Muscle layer of colon (tissue), 2 donors: Measurements from ENCODE around the gene ATPAF2.

Source experiments
- H3K27ac ChIP-seq: one replicate; pipeline ENCODE4 v1.7.0; 2013; ENCODE audit warnings: low read depth, mild to moderate bottlenecking, low read length, moderate library complexity
- H3K27me3 ChIP-seq, 2 donors: one replicate each; pipeline ENCODE4 v1.7.0; 2013; ENCODE audit warnings: low read length in 2 of 2, mild to moderate bottlenecking in 2 of 2; ENCODE audit not compliant: insufficient read depth in 2 of 2, control insufficient read depth in 1 of 2
- H3K36me3 ChIP-seq: one replicate; pipeline ENCODE4 v1.7.0; 2013; ENCODE audit warnings: mild to moderate bottlenecking, low read length; ENCODE audit not compliant: insufficient read depth
- H3K4me1 ChIP-seq: one replicate; pipeline ENCODE4 v1.7.0; 2013; ENCODE audit warnings: mild to moderate bottlenecking, low read length; ENCODE audit not compliant: insufficient read depth
- H3K4me3 ChIP-seq, 2 donors: one replicate each; pipeline ENCODE4 v1.7.0; 2013; ENCODE audit warnings: low read length in 2 of 2, low read depth in 1 of 2, mild to moderate bottlenecking in 1 of 2, moderate library complexity in 1 of 2
- H3K9ac ChIP-seq: one replicate; pipeline ENCODE4 v1.7.0; 2013; ENCODE audit warnings: low read length
- H3K9me3 ChIP-seq: one replicate; pipeline ENCODE4 v1.7.0; 2013; ENCODE audit warnings: mild to moderate bottlenecking, low read length
- donor health status: abdominal sarcoma.
- donor health status: Adenocarcinoma of cecum.

Gene ATPAF2

GRCh38 chr17:17981330-17981729, 57.6 kb downstream of the ATPAF2 start:
- Histone ChIP-seq H3K4me3 (no peak overlapping the region), H3K36me3 (no peaks in the 10 kb centered on the region), H3K27me3 (no peaks in the 10 kb centered on the region), H3K27ac (no peak overlapping the region), H3K9me3 (no peaks in the 10 kb centered on the region), H3K9ac (no peak overlapping the region), H3K4me1 (no peaks in the 10 kb centered on the region)

- Histone ChIP-seq H3K36me3 (no peaks in the 10 kb centered on the region), H3K9ac (no peak overlapping the region), H3K9me3 (no peaks in the 10 kb centered on the region), H3K4me3 (no peak overlapping the region), H3K27me3 (no peaks in the 10 kb centered on the region), H3K27ac (no peak overlapping the region), H3K4me1 (no peaks in the 10 kb centered on the region)
Measured at GRCh38 chr17:17979778-17980177, 59.2 kb downstream of the ATPAF2 start.

DNA sequence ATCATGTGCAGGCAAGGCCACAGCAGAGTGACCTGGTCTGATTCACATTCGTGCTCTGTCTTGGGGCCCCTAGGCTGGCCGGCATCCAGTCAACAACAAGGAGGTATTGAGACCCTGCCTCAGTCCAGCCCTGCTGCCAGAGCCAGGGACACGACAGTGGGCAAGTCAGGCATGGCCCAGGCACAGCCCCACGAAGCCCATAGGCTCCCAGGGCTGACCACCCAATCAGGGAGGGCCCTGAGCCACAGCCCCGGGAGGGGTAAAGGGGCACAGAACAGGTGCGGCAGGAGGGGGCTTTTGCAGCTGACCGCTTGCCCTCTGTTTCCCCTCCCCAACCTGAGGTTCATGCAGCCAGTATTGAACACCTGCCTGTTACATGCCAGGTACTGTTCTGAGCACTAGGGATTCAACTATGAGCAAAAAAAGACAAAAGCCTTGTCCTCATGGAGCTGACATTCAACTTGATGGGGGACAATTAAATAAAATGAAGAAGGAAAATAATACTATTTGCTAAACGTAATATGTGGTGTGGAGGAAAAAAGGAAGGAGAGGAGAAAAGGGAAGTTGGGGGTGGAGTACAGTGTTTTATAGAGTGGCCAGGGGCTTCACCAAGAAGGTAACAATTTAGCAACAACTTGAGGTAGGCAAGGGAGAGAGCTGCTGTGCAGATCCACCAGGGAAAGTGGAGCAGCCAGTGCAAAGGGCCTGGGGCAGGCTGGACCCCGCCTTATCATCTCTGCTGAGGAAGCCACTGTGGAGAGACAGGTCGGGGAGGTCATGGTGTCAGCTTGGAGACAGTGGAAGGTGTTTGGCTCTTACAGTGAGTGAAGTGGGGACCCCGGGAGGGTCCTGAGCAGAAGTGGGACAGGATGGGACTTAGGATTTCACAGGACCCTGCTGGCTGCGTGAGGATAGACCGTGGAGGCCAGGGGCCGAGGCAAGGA, 60.2 kb downstream of the ATPAF2 start:
- Histone ChIP-seq H3K36me3 (no peaks in the 10 kb centered on the region), H3K9ac (no peak overlapping the region), H3K4me3 (no peak overlapping the region), H3K4me1 (no peaks in the 10 kb centered on the region), H3K27ac (no peak overlapping the region), H3K9me3 (no peaks in the 10 kb centered on the region), H3K27me3 (no peaks in the 10 kb centered on the region)

GRCh38 chr17:17976931-17977570, 61.9 kb downstream of the ATPAF2 start:
- Histone ChIP-seq H3K27ac (no peak overlapping the region), H3K9me3 (no peaks in the 10 kb centered on the region)

GRCh38 chr17:17975436-17975835, 63.5 kb downstream of the ATPAF2 start:
- Histone ChIP-seq H3K4me1 (peaks cover 11% of the 10 kb centered on the region), H3K36me3 (no peaks in the 10 kb centered on the region), H3K9me3 (no peaks in the 10 kb centered on the region), H3K9ac (no peak overlapping the region), H3K27me3 (no peaks in the 10 kb centered on the region), H3K27ac (no peak overlapping the region), H3K4me3 (no peak overlapping the region)

More at GRCh38 chr17:17976931-17977570, 61.9 kb downstream of the ATPAF2 start:
- Histone ChIP-seq H3K4me3 (no peak overlapping the region), H3K9ac (no peak overlapping the region), H3K27me3 (no peaks in the 10 kb centered on the region), H3K36me3 (no peaks in the 10 kb centered on the region), H3K4me1 (no peaks in the 10 kb centered on the region)

GRCh38 chr17:17972952-17973254, 66.1 kb downstream of the ATPAF2 start:
- Histone ChIP-seq H3K36me3 (no peaks in the 10 kb centered on the region), H3K4me3 (peak overlapping the region; percentile 56 to 57), H3K27me3 (no peaks in the 10 kb centered on the region), H3K9ac (no peak overlapping the region), H3K27ac (peak overlapping the region; percentile 38), H3K9me3 (no peaks in the 10 kb centered on the region), H3K4me1 (peaks cover 14% of the 10 kb centered on the region)

- Histone ChIP-seq H3K9ac (peak within 1 kb of the TSS; percentile 76), H3K4me1 (peaks cover 14% of the 10 kb centered on the region), H3K27me3 (no peaks in the 10 kb centered on the region), H3K27ac (peak within 1 kb of the TSS; percentile 71), H3K9me3 (no peaks in the 10 kb centered on the region), H3K36me3 (no peaks in the 10 kb centered on the region), H3K4me3 (peak within 1 kb of the TSS; percentile 72 to 93)
Measured at GRCh38 chr17:17972126-17972951, 66.6 kb downstream of the ATPAF2 start, which contains the start of the genes DRC3 and TOM1L2. DRC3 (plus strand) TSS chr17:17972862; CDS start chr17:17977599, 4,737 bp downstream. TOM1L2 (minus strand) TSS chr17:17972400; CDS start chr17:17972313, 87 bp downstream.

DNA sequence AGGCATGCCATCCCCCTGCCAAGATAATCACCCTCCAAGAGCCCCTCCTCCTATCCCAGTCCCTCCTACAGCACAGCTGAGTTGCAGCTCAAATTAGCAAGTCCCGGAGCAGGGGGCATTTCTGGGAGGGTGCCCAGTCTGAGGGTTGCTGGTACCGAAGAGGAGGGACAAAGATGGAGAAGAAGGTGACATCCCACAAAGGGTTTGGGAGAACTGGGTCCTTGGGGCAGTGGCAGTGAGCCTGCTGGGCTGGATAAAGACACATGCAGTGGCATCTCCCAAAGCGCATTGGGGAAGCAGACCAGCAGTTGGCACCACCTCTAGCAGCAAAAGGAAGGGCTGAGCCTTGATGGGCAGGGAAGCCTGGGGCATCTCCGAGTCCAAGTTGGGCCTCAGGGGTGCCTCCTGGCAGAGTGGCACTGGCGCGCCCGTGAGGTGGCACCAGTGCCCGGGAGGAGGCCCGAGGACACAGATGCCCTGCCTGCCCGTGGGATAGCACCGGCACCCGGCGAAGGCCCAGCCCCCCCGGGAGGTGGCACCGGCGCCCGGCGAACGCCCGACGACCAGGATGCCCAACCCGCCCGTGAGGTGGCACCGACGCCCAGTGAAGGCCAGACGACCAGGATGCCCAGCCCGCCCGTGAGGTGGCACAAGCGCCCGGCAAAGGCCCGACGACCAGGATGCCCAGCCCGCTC, 67.4 kb downstream of the ATPAF2 start:
- Histone ChIP-seq H3K4me3 (peak overlapping the region; percentile 72 to 93), H3K9me3 (no peaks in the 10 kb centered on the region), H3K36me3 (no peaks in the 10 kb centered on the region), H3K4me1 (peaks cover 16% of the 10 kb centered on the region), H3K27ac (peak overlapping the region; percentile 71), H3K27me3 (no peaks in the 10 kb centered on the region), H3K9ac (peak overlapping the region; percentile 76)

DNA sequence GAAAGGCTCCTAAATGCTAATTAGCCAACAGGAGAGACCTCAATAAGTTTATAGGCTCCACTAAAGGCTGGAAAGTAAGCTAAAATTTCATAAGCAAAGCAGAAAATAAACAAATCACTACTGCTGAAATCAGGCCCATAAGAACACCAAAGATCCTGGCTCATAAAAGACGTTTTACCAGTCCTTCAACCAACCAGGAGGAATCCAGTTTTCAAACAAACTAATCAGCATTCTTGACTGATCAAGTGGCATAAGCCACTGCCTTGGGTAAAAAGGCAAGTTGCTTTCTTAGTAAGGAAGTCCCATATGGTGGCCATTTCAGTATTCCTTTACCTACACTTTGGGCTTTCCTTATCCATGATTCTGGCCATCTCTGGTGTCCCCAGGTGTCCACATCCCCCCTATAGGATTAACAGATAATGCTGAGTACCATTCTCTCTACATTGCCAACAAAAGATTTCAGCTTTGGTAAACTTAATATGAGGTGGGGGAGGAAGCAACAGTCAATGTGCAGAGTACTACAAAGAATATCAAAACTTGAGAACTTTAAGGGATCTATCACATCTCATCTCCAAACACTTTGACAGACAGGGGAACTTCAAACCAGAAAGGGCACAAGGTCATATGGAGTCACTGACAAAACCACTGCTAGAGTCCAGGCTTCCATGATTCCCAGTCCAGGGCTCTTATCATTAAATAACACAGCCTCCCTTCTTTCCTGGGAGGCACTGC, 68.1 kb downstream of the ATPAF2 start:
- Histone ChIP-seq H3K9me3 (no peaks in the 10 kb centered on the region), H3K9ac (peak overlapping the region; percentile 76), H3K4me1 (peaks cover 16% of the 10 kb centered on the region), H3K27me3 (no peaks in the 10 kb centered on the region), H3K36me3 (no peaks in the 10 kb centered on the region), H3K27ac (peak overlapping the region; percentile 71), H3K4me3 (peak overlapping the region; percentile 72 to 93)
